ENCODE results near the gene TEX48. TPM values are rescaled to one million over a fixed set of nuclear protein-coding genes. Genes with fewer than 3 reads are reported as not detected.

TEX48 gene
- total and polyA plus RNA-seq, 2 experiments from 2014 or later = not detected

DNA sequence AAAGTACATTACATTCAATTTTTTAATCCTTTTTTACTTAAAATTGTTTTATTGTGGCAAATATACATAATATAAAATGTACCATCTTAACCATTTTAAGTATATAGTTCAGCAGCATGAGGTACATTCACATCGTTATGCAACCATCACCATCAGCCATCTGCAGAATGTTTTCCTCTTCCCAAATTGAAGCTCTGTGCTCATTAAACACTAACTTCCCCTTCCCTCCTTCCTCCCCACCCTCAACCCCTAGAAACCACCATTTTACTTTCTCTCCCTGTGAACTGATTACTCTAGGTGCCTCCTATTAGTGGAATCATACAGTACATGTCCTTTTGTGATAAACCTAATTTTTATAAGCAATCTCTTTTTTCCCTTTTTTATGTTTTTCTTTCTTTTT, 40.0 kb downstream of the TEX48 start (continued):
- TF ChIP-seq ZNF462 (CRISPR knock-in tag; IDR thresholded peaks at IDR 0.05) (no peak), JUNB (IDR thresholded peaks at IDR 0.05; ENCODE audit: unreplicated experiment) (no peak), NANOG (IDR thresholded peaks at IDR 0.05; ENCODE audit: borderline replicate concordance) (no peak), STAT1 (IDR thresholded peaks at IDR 0.05; ENCODE audit: unreplicated experiment) (no peak), CTCF (conservative IDR thresholded peaks at IDR 0.05; ENCODE audit: low read depth in 2 of 2) (no peak), POLR2AphosphoS5 (IDR thresholded peaks at IDR 0.05; ENCODE audit: low read depth) (no peak), EZH2 (IDR thresholded peaks at IDR 0.05; ENCODE audit: low read depth, unreplicated experiment) (no peak), CREB1 (CRISPR knock-in tag; IDR thresholded peaks at IDR 0.05; ENCODE audit: low read depth) (no peak), ZNF114 (CRISPR knock-in tag; IDR thresholded peaks at IDR 0.05) (no peak)
- TF ChIP-seq, protein P1, sequence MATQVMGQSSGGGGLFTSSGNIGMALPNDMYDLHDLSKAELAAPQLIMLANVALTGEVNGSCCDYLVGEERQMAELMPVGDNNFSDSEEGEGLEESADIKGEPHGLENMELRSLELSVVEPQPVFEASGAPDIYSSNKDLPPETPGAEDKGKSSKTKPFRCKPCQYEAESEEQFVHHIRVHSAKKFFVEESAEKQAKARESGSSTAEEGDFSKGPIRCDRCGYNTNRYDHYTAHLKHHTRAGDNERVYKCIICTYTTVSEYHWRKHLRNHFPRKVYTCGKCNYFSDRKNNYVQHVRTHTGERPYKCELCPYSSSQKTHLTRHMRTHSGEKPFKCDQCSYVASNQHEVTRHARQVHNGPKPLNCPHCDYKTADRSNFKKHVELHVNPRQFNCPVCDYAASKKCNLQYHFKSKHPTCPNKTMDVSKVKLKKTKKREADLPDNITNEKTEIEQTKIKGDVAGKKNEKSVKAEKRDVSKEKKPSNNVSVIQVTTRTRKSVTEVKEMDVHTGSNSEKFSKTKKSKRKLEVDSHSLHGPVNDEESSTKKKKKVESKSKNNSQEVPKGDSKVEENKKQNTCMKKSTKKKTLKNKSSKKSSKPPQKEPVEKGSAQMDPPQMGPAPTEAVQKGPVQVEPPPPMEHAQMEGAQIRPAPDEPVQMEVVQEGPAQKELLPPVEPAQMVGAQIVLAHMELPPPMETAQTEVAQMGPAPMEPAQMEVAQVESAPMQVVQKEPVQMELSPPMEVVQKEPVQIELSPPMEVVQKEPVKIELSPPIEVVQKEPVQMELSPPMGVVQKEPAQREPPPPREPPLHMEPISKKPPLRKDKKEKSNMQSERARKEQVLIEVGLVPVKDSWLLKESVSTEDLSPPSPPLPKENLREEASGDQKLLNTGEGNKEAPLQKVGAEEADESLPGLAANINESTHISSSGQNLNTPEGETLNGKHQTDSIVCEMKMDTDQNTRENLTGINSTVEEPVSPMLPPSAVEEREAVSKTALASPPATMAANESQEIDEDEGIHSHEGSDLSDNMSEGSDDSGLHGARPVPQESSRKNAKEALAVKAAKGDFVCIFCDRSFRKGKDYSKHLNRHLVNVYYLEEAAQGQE (IDR thresholded peaks at IDR 0.05; ENCODE audit: unreplicated experiment) = no peak
